ENCODE measurements around the gene OR10H2.

DNA sequence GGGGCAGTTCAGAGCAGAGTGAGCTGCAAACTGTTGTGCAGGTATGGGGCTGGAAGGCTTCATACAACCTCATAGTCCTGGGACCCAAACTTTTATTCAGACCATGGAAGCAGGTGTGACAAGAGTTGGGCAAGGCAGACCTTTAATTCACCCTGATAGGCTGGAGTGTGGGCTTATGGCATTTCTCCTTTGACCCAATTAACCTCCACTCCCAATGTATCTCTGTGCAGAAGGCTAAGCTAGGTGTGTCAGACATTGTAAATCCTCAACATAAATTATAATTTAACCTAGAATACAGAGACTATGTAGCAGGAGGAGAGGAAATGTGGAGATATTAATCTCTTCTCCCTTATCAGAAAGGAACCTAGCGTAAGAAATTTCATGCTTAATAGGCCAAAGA, 12.2 kb upstream of the OR10H2 start:
- TF ChIP-seq, protein P1, sequence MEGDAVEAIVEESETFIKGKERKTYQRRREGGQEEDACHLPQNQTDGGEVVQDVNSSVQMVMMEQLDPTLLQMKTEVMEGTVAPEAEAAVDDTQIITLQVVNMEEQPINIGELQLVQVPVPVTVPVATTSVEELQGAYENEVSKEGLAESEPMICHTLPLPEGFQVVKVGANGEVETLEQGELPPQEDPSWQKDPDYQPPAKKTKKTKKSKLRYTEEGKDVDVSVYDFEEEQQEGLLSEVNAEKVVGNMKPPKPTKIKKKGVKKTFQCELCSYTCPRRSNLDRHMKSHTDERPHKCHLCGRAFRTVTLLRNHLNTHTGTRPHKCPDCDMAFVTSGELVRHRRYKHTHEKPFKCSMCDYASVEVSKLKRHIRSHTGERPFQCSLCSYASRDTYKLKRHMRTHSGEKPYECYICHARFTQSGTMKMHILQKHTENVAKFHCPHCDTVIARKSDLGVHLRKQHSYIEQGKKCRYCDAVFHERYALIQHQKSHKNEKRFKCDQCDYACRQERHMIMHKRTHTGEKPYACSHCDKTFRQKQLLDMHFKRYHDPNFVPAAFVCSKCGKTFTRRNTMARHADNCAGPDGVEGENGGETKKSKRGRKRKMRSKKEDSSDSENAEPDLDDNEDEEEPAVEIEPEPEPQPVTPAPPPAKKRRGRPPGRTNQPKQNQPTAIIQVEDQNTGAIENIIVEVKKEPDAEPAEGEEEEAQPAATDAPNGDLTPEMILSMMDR (IDR thresholded peaks at IDR 0.05), result no peak
- TF ChIP-seq JUN (CRISPR knock-in tag; IDR thresholded peaks at IDR 0.05), result no peak
- TF ChIP-seq, protein P2, sequence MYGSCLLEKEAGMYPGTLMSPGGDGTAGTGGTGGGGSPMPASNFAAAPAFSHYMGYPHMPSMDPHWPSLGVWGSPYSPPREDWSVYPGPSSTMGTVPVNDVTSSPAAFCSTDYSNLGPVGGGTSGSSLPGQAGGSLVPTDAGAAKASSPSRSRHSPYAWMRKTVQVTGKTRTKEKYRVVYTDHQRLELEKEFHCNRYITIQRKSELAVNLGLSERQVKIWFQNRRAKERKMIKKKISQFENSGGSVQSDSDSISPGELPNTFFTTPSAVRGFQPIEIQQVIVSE (CRISPR knock-in tag; IDR thresholded peaks at IDR 0.05; ENCODE audit: borderline replicate concordance), result no peak
- no peak for TF ChIP-seq ESRRA (CRISPR knock-in tag; IDR thresholded peaks at IDR 0.05; ENCODE audit: borderline replicate concordance)
- TF ChIP-seq, protein P3, sequence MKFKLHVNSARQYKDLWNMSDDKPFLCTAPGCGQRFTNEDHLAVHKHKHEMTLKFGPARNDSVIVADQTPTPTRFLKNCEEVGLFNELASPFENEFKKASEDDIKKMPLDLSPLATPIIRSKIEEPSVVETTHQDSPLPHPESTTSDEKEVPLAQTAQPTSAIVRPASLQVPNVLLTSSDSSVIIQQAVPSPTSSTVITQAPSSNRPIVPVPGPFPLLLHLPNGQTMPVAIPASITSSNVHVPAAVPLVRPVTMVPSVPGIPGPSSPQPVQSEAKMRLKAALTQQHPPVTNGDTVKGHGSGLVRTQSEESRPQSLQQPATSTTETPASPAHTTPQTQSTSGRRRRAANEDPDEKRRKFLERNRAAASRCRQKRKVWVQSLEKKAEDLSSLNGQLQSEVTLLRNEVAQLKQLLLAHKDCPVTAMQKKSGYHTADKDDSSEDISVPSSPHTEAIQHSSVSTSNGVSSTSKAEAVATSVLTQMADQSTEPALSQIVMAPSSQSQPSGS (CRISPR knock-in tag; IDR thresholded peaks at IDR 0.05; ENCODE audit: borderline replicate concordance, low read depth), result no peak
